Kidney (tissue), 14 donors: ENCODE results near the gene TSKU. TPM values are rescaled to one million over a fixed set of nuclear protein-coding genes. Genes with fewer than 3 reads are reported as not detected.

Source experiments
- DNase-seq, 5 donors: peaks; one replicate each; pipeline ENCODE4 v3.0.0-alpha.2; 2013 to 2020
- FAIRE-seq: peaks from 2 replicates; lab custom pipeline; 2012; peaks lifted over from hg19 to GRCh38; lab: Jason Lieb, UNC
- H3K27ac ChIP-seq, 2 donors: one replicate each; pipeline ENCODE4 v1.7.0; 2013; ENCODE audit warnings: low read depth in 2 of 2, low read length in 2 of 2, inconsistent platforms in 1 of 2
- H3K27me3 ChIP-seq: one replicate; pipeline ENCODE4 v1.7.1; 2013; ENCODE audit warnings: low read length, inconsistent platforms; ENCODE audit not compliant: control insufficient read depth, insufficient read depth
- H3K36me3 ChIP-seq, 3 donors: one replicate each; pipeline versions ENCODE4 v1.7.0 to v1.7.1; 2013; ENCODE audit warnings: low read length in 3 of 3, control low read depth in 1 of 3, inconsistent platforms in 1 of 3; ENCODE audit not compliant: insufficient read depth in 3 of 3, control insufficient read depth in 2 of 3
- H3K4me1 ChIP-seq, 3 donors: one replicate each; pipeline versions ENCODE4 v1.7.0 to v1.7.1; 2013; ENCODE audit warnings: low read length in 3 of 3, inconsistent platforms in 1 of 3, low read depth in 1 of 3; ENCODE audit not compliant: control insufficient read depth in 2 of 3, insufficient read depth in 2 of 3
- H3K4me3 ChIP-seq, 3 donors: one replicate each; pipeline versions ENCODE4 v1.7.0 to v1.8.1; 2013; ENCODE audit warnings: low read length in 3 of 3, control low read depth in 1 of 3, inconsistent platforms in 1 of 3
- H3K9ac ChIP-seq, 3 donors: one replicate each; pipeline versions ENCODE4 v1.7.0 to v1.7.1; 2013; ENCODE audit warnings: low read length in 3 of 3, control low read depth in 1 of 3, inconsistent platforms in 1 of 3
- H3K9me3 ChIP-seq, 3 donors: one replicate each; pipeline versions ENCODE4 v1.7.0 to v1.7.1; 2013; ENCODE audit warnings: low read length in 3 of 3, control low read depth in 1 of 3, inconsistent platforms in 1 of 3; ENCODE audit not compliant: control insufficient read depth in 2 of 3, insufficient read depth in 1 of 3
- CTCF ChIP-seq: IDR thresholded peaks from 3 replicates; pipeline ENCODE4 v1.5.1; 2012; ENCODE audit warnings: mild to moderate bottlenecking, moderate library complexity, borderline replicate concordance; ENCODE audit not compliant: insufficient read depth; ENCODE audit errors: extremely low read depth
- intact Hi-C: fragments of 100-400 bp; cut with DNase I; formaldehyde crosslinking; loops from one replicate; pipeline ENCODE4 v1.11.1; 2022
- polyA plus RNA-seq: library from polyadenylated mRNA; stranded (reverse); fragments of 350-450 nt; fragmentation: Illumina TruSeq; extraction: RNeasy Lipid Tissue Mini Kit (QIAGEN cat#74804); gene quantifications from one replicate; pipeline ENCODE4 v1.2.3, GENCODE V29; 2014; ENCODE audit warnings: low read depth, low replicate concordance; ENCODE audit not compliant: insufficient read depth
- total RNA-seq: library from RNA; stranded (reverse); fragmentation: NEBNext Ultra II Directional; extraction: Animal tissue kit (Norgen Biotek cat#: 25700); gene quantifications from one replicate; pipeline ENCODE4 v1.2.1, GENCODE V29; 2021
- donor health status: control.
- donor health status: control.
- donor health status: control.
- donor health status: control.
- donor health status: control.
- donor health status: DM: yes; HTN: yes; CAD: no.
- donor health status: Normal renal cell carcinoma (clear cell type).

Gene TSKU
- total and polyA plus RNA-seq, 2 donors from 2014 or later = 27.3 to 41.0 TPM

GRCh38 chr11:76845069-76845468, 61.9 kb downstream of the TSKU start:
- no peak for DNase-seq
- Histone ChIP-seq H3K27ac (no peak overlapping the region), H3K9me3 (no peaks in the 10 kb centered on the region), H3K36me3 (no peaks in the 10 kb centered on the region), H3K4me1 (peaks cover 0 to 4% (median 0%) of the 10 kb centered on the region in 3 donors), H3K9ac (no peak overlapping the region), H3K4me3 (no peak overlapping the region), H3K27me3 (no peaks in the 10 kb centered on the region)
- no peak for TF ChIP-seq CTCF
- intact Hi-C loops = no loop called here
- no peak for FAIRE-seq

DNA sequence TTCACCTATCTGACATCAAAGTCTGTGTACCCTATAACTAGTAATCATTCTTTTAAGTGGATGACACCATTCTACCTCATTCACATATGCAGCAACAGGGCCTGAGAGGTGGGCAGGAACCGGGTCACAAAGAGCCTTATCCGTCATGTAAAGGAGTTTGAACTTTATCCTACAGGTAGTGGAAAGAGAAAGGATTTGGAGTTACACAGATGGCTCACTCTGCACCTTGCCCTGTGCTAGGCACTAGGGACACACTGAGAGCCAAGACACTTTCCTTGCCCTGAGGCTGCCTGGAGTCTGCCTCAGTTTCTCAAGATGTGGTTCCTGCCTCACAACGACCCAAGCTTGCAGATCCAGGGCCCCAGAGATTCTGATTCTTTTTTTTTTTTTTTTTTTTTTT, 63.3 kb downstream of the TSKU start:
- peaks cover 0 to 4% (median 0%) of the 10 kb centered on the region in 3 donors for H3K4me1 ChIP-seq
- H3K9me3 ChIP-seq = no peaks in the 10 kb centered on the region
- DNase-seq = no peak
- no peaks in the 10 kb centered on the region for H3K27me3 ChIP-seq
- H3K27ac ChIP-seq = no peak overlapping the region
- H3K4me3 ChIP-seq = no peak overlapping the region
- TF ChIP-seq CTCF = no peak
- no peaks in the 10 kb centered on the region for H3K36me3 ChIP-seq
- no peak for FAIRE-seq
- no peak overlapping the region for H3K9ac ChIP-seq
- intact Hi-C loops = no loop called here

Other genes starting within 250 kb of the TSKU start
- gene LRRC32, start 112.6 kb upstream of the TSKU start, total RNA-seq = 136 TPM
- gene LRRC32, start 112.6 kb upstream of the TSKU start, polyA plus RNA-seq = 105 TPM
- gene ACER3, start 77.6 kb downstream of the TSKU start, total RNA-seq = 35.3 TPM
- 5.9 TPM for gene ACER3, start 77.6 kb downstream of the TSKU start, polyA plus RNA-seq